MM.1S (cell line): ENCODE results near the gene HPS4.

Experiments used
- DNase-seq: peaks from one replicate; pipeline ENCODE4 v3.0.0-alpha.2; 2015
- H2AFZ ChIP-seq: fragments of 300-600 bp; sonication (generic); 2 replicates; pipeline ENCODE4 v1.6.0; 2016; ENCODE audit warnings: antibody characterized with exemption, low read length
- H3F3A ChIP-seq: fragments of 300-600 bp; sonication (generic); 2 replicates; pipeline ENCODE4 v1.6.1; 2016; ENCODE audit warnings: mild to moderate bottlenecking, antibody characterized with exemption, low read length, moderate library complexity, mixed read lengths; ENCODE audit not compliant: insufficient read depth
- H3K27ac ChIP-seq: fragments of 300-600 bp; sonication (generic); 2 replicates; pipeline ENCODE4 v1.5.1; 2016; ENCODE audit warnings: mild to moderate bottlenecking, low read length
- H3K27me3 ChIP-seq: fragments of 300-600 bp; sonication (generic); replicated peaks from 2 replicates; pipeline ENCODE4 v1.6.0; 2016; ENCODE audit warnings: low read length; ENCODE audit not compliant: insufficient read depth
- H3K36me3 ChIP-seq: fragments of 300-600 bp; sonication (generic); replicated peaks from 2 replicates; pipeline ENCODE4 v1.6.1; 2016; ENCODE audit warnings: mild to moderate bottlenecking, low read length, mixed read lengths; ENCODE audit not compliant: insufficient read depth
- H3K4me1 ChIP-seq: fragments of 300-600 bp; sonication (generic); 2 replicates; pipeline ENCODE4 v1.6.1; 2016; ENCODE audit warnings: low read length, mixed read lengths
- H3K4me2 ChIP-seq: fragments of 300-600 bp; sonication (generic); 2 replicates; pipeline ENCODE4 v1.6.0; 2016; ENCODE audit warnings: low read depth, low read length
- H3K4me3 ChIP-seq: fragments of 300-600 bp; sonication (generic); 2 replicates; pipeline ENCODE4 v1.5.1; 2016; ENCODE audit warnings: low read length, mixed read lengths
- H3K79me2 ChIP-seq: fragments of 300-600 bp; sonication (generic); 2 replicates; pipeline ENCODE4 v1.6.1; 2016; ENCODE audit warnings: mixed run types, low read length, mixed read lengths
- H3K9ac ChIP-seq: fragments of 300-600 bp; sonication (generic); 2 replicates; pipeline ENCODE4 v1.6.1; 2016; ENCODE audit warnings: low read length, mixed read lengths
- H3K9me2 ChIP-seq: fragments of 300-600 bp; sonication (generic); replicated peaks from 2 replicates; pipeline ENCODE4 v1.6.1; 2016; ENCODE audit warnings: mild to moderate bottlenecking, low read length, mixed read lengths; ENCODE audit not compliant: insufficient read depth
- H3K9me3 ChIP-seq: fragments of 300-600 bp; sonication (generic); replicated peaks from 2 replicates; pipeline ENCODE4 v1.6.1; 2016; ENCODE audit warnings: mild to moderate bottlenecking, low read length, mixed read lengths; ENCODE audit not compliant: insufficient read depth
- H4K20me1 ChIP-seq: fragments of 300-600 bp; sonication (generic); 2 replicates; pipeline ENCODE4 v1.6.1; 2016; ENCODE audit warnings: mild to moderate bottlenecking, low read length, moderate library complexity, mixed read lengths; ENCODE audit not compliant: insufficient read depth
- EZH2 ChIP-seq: fragments of 300-600 bp; sonication (generic); optimal IDR thresholded peaks from 2 replicates; pipeline ENCODE3; 2017; ENCODE audit warnings: low read depth, mild to moderate bottlenecking, antibody characterized with exemption, low read length, mixed read lengths
- EZH2phosphoT487 ChIP-seq: fragments of 300-600 bp; sonication (generic); IDR thresholded peaks from 2 replicates; pipeline ENCODE4 v1.6.1; 2018; ENCODE audit warnings: antibody characterized with exemption, low read length
- TF ChIP-seq, protein P1 (sequence below): fragments of 300-600 bp; sonication (generic); IDR thresholded peaks from 2 replicates; pipeline ENCODE4 v1.5.1; 2016; ENCODE audit warnings: antibody characterized with exemption, low read length, mixed read lengths

Gene HPS4

DNA sequence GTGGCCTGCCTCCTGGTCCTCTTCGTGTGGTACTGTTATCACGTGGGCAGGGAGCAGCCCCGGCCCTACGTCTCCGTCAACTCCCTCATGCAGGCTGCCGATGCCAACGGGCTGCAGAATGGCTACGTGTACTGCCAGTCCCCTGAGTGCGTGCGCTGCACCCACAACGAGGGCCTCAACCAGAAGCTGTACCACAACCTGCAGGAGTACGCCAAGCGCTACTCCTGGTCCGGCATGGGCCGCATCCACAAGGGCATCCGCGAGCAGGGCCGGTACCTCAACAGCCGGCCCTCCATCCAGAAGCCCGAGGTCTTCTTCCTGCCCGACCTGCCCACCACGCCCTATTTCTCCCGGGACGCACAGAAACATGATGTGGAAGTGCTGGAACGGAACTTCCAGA, 49.8 kb downstream of the HPS4 start:
- H3K9ac ChIP-seq = no peak overlapping the region
- H3F3A ChIP-seq = peaks cover 27% of the 10 kb centered on the region
- H3K9me2 ChIP-seq = no peaks in the 10 kb centered on the region
- TF ChIP-seq, protein P1, sequence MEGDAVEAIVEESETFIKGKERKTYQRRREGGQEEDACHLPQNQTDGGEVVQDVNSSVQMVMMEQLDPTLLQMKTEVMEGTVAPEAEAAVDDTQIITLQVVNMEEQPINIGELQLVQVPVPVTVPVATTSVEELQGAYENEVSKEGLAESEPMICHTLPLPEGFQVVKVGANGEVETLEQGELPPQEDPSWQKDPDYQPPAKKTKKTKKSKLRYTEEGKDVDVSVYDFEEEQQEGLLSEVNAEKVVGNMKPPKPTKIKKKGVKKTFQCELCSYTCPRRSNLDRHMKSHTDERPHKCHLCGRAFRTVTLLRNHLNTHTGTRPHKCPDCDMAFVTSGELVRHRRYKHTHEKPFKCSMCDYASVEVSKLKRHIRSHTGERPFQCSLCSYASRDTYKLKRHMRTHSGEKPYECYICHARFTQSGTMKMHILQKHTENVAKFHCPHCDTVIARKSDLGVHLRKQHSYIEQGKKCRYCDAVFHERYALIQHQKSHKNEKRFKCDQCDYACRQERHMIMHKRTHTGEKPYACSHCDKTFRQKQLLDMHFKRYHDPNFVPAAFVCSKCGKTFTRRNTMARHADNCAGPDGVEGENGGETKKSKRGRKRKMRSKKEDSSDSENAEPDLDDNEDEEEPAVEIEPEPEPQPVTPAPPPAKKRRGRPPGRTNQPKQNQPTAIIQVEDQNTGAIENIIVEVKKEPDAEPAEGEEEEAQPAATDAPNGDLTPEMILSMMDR = no peak
- TF ChIP-seq EZH2 = no peak
- no peak for TF ChIP-seq EZH2phosphoT487
- no peak overlapping the region for H3K4me2 ChIP-seq
- peaks cover 37% of the 10 kb centered on the region for H3K4me1 ChIP-seq
- no peak for DNase-seq
- H3K27me3 ChIP-seq = no peaks in the 10 kb centered on the region
- no peaks in the 10 kb centered on the region for H4K20me1 ChIP-seq
- H3K4me3 ChIP-seq = no peak overlapping the region
- H3K79me2 ChIP-seq = peaks cover 53% of the 10 kb centered on the region
- no peaks in the 10 kb centered on the region for H3K9me3 ChIP-seq
- H3K27ac ChIP-seq = no peak overlapping the region
- no peaks in the 10 kb centered on the region for H3K36me3 ChIP-seq
- no peak overlapping the region for H2AFZ ChIP-seq

DNA sequence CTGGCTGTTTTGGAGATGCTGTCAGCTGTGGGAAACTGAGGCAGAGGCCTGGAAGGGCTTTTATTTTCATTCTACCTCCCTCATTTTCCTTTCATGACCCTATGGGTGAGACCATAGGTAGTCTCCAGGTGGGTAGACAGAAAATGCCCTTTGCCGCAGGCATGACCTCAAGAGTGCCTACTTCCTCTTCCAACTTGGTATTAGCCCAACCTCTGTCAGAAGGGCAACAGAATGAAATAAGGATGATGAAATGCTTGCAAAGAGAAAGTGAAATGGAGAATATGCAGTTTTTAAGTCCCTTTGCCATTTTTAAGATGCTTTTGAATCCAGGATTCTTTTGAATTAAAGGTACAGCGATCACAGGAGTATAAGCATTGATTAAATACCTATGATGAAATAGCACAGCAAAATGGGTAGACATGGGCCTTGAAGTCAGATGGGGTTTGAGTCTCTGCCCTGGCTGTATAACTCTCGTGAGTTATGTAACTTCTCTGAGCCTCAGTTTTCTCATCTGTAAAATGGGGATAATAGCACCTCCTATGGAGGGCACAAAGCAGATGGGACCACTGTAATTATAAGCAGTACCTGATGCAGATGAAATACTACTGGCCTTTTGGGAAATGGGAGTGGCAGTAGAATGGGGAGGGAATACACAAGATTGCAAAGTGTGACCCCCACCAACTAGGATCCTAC, 50.8 kb downstream of the HPS4 start:
- peaks cover 53% of the 10 kb centered on the region for H3K79me2 ChIP-seq
- no peaks in the 10 kb centered on the region for H3K9me2 ChIP-seq
- peaks cover 42% of the 10 kb centered on the region for H3K4me1 ChIP-seq
- no peak overlapping the region for H3K4me3 ChIP-seq
- H3K4me2 ChIP-seq = peak overlapping the region; percentile 98; the same call in 1 of the 2 replicates
- no peaks in the 10 kb centered on the region for H3K36me3 ChIP-seq
- H3F3A ChIP-seq = peaks cover 31% of the 10 kb centered on the region
- no peaks in the 10 kb centered on the region for H3K27me3 ChIP-seq
- no peak for TF ChIP-seq EZH2phosphoT487
- TF ChIP-seq, protein P1 = no peak
- no peak for TF ChIP-seq EZH2
- H3K9me3 ChIP-seq = no peaks in the 10 kb centered on the region
- H3K9ac ChIP-seq = no peak overlapping the region
- H3K27ac ChIP-seq = peak overlapping the region; percentile 38; the same call in 1 of the 2 replicates
- H4K20me1 ChIP-seq = no peaks in the 10 kb centered on the region
- peak; percentile 55 for DNase-seq
- H2AFZ ChIP-seq = no peak overlapping the region

DNA sequence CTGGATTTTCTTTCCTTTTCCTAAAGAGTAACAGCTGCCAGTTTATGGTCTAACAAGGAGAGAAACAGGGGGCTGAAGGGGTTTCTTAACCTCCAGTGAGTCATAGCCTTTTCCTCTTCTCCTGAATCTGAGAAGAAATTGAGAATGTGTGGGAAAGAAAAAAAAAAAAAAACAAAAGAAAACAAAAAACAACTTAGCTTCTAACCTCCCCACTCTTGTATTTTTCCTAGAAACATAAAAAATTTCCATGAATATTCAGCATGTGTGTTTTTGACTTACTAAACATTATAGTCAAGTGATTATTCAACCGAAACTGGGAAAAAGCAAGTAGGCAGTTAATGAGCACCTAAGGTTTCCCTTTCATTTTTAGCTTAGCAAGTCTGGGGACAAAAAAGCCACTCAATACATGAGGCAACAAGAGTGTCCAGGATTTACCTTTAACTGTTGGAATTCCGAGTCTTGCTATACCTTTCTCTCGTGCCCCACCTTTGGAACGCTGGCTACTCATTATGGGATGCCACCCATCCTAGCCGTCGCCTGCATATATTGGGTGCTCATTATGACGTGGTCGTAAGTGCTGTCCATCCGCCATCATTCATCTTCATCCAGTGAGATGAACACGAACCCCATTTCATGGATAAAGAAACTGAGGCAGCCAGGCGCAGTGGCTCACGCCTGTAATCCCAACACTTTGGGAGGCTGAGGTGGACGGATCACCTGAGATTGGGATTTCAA, 52.2 kb downstream of the HPS4 start:
- Histone ChIP-seq H3K36me3 (no peaks in the 10 kb centered on the region), H3K27ac (peak overlapping the region; percentile 35; the same call in 1 of the 2 replicates), H3F3A (peaks cover 31% of the 10 kb centered on the region), H3K9me3 (no peaks in the 10 kb centered on the region), H2AFZ (no peak overlapping the region), H3K9ac (0 out of 2 replicates have a peak overlapping the region, but pooled peaks have one; percentile 3), H3K9me2 (no peaks in the 10 kb centered on the region), H3K4me3 (peak overlapping the region; percentile 72), H3K27me3 (no peaks in the 10 kb centered on the region), H3K4me1 (peaks cover 42% of the 10 kb centered on the region), H4K20me1 (no peaks in the 10 kb centered on the region), H3K4me2 (peak overlapping the region; percentile 98), H3K79me2 (peaks cover 48% of the 10 kb centered on the region)
- peak; percentile 68 for DNase-seq
- TF ChIP-seq, protein P1 = no peak
- TF ChIP-seq EZH2phosphoT487 (no peak), EZH2 (no peak)
